Body of pancreas (tissue), 4 donors: ENCODE results near the gene RAMP3. TPM values are rescaled to one million over a fixed set of nuclear protein-coding genes. Genes with fewer than 3 reads are reported as not detected.

Experiments used
- ATAC-seq: fragments of 150-250 bp; one replicate; pipeline ENCODE4 v1.9.1; 2016
- DNase-seq, 4 donors: peaks; one replicate each; pipeline ENCODE4 v3.0.0-alpha.2; 2019
- H3K27ac ChIP-seq, 4 donors: fragments of 200-600 bp; sonication (generic); 1 replicate in 3 of 4; 2 replicates in 1 of 4; pipeline versions ENCODE4 v1.5.1 to v1.6.1; 2016 to 2019; ENCODE audit warnings: mild to moderate bottlenecking in 1 of 4, mixed read lengths in 1 of 4, moderate library complexity in 1 of 4
- H3K27me3 ChIP-seq, 2 donors: fragments of 200-600 bp; sonication (generic); one replicate each; pipeline ENCODE4 v1.6.0; 2016; ENCODE audit warnings: mild to moderate bottlenecking in 1 of 2
- H3K36me3 ChIP-seq, 2 donors: fragments of 200-600 bp; sonication (generic); replicated peaks in 1 of 2; 2 replicates each; pipeline ENCODE4 v1.5.1; 2016; ENCODE audit warnings: low read depth in 2 of 2; ENCODE audit not compliant: insufficient read depth in 1 of 2
- H3K4me1 ChIP-seq: fragments of 200-600 bp; sonication (generic); one replicate; pipeline ENCODE4 v1.6.0; 2016
- H3K4me3 ChIP-seq, 2 donors: fragments of 200-600 bp; sonication (generic); 1 replicate in 1 of 2; 2 replicates in 1 of 2; pipeline ENCODE4 v1.5.1; 2016 to 2019
- H3K9me3 ChIP-seq, 3 donors: fragments of 200-600 bp; sonication (generic); 1 replicate in 2 of 3; 2 replicates in 1 of 3; pipeline ENCODE4 v1.5.1; 2016
- CTCF ChIP-seq, 7 experiments: fragments of 450-650 bp in 4 of 7; fragments of 200-600 bp in 3 of 7; sonication (generic) in 3 of 7; IDR thresholded peaks; one replicate each; pipeline ENCODE4 v1.5.1; 2016 to 2019; ENCODE audit warnings: antibody characterized with exemption in 7 of 7
- POLR2A ChIP-seq, 3 donors: fragments of 450-650 bp; IDR thresholded peaks; one replicate each; pipeline ENCODE4 v1.6.1; 2016; ENCODE audit warnings: antibody characterized with exemption in 3 of 3, mild to moderate bottlenecking in 2 of 3
- WGBS, 2 donors: methylation state at CpG; one replicate each; pipeline ENCODE4 v1.1.5; 2017; 5-methylcytosine and 5-hydroxymethylcytosine counted together
- intact Hi-C: fragments of 100-400 bp; cut with DNase I; formaldehyde crosslinking; loops from one replicate; pipeline ENCODE4 v1.15.1; 2023
- total RNA-seq, 2 donors: library from RNA; depleted of rRNA; stranded (reverse); fragments of >200 nt; gene quantifications; one replicate each; pipeline ENCODE4 v1.1.0, GENCODE V29; 2016

The RAMP3 gene
- total RNA-seq, 2 donors from 2014 or later: 14.0 to 23.1 TPM

GRCh38 chr7:45211066-45211465 lies 53.5 kb downstream of the RAMP3 start:
- TF ChIP-seq POLR2A (IDR thresholded peaks at IDR 0.05) (no peak), CTCF (IDR thresholded peaks at IDR 0.05) (no peak)
- peak overlapping the region in 1 of 4 donors; percentile 41 for H3K27ac ChIP-seq
- intact Hi-C loops: no loop called here
- no peaks in the 10 kb centered on the region for H3K9me3 ChIP-seq
- no peaks in the 10 kb centered on the region for H3K4me1 ChIP-seq
- H3K27me3 ChIP-seq: no peaks in the 10 kb centered on the region
- ATAC-seq (peak; percentile 69), DNase-seq (no peak)
- WGBS, 2 donors: 50 to 51% methylated on average over 4 of the region's 4 CpGs
- no peak overlapping the region for H3K4me3 ChIP-seq
- H3K36me3 ChIP-seq: no peaks in the 10 kb centered on the region

- no peak for DNase-seq
- H3K27me3 ChIP-seq: no peaks in the 10 kb centered on the region
- H3K4me3 ChIP-seq: no peak overlapping the region
- 64 to 75% methylated on average over 2 of the region's 2 CpGs for WGBS, 2 donors
- no peak for ATAC-seq
- H3K9me3 ChIP-seq: no peaks in the 10 kb centered on the region
- intact Hi-C loops: no loop called here
- H3K27ac ChIP-seq: peak overlapping the region in 1 of 4 donors; percentile 41
- TF ChIP-seq CTCF (IDR thresholded peaks at IDR 0.05) (no peak), POLR2A (IDR thresholded peaks at IDR 0.05) (no peak)
- no peaks in the 10 kb centered on the region for H3K4me1 ChIP-seq
- no peaks in the 10 kb centered on the region for H3K36me3 ChIP-seq
Measured at GRCh38 chr7:45211958-45212357, 54.4 kb downstream of the RAMP3 start.

- Histone ChIP-seq H3K36me3 (no peaks in the 10 kb centered on the region), H3K27me3 (no peaks in the 10 kb centered on the region), H3K4me1 (no peaks in the 10 kb centered on the region), H3K9me3 (no peaks in the 10 kb centered on the region), H3K27ac (no peak overlapping the region), H3K4me3 (no peak overlapping the region)
- WGBS, 2 donors: 56 to 60% methylated on average over 5 of the region's 5 CpGs
- TF ChIP-seq POLR2A (IDR thresholded peaks at IDR 0.05) (no peak), CTCF (IDR thresholded peaks at IDR 0.05) (no peak)
- ATAC-seq (no peak), DNase-seq (no peak)
- intact Hi-C loops: no loop called here
Measured at GRCh38 chr7:45212606-45213005, 55.0 kb downstream of the RAMP3 start.

GRCh38 chr7:45215601-45216062 lies 58.0 kb downstream of the RAMP3 start:
- Histone ChIP-seq H3K4me3 (no peak overlapping the region), H3K9me3 (no peaks in the 10 kb centered on the region), H3K4me1 (no peaks in the 10 kb centered on the region), H3K27me3 (no peaks in the 10 kb centered on the region), H3K27ac (no peak overlapping the region), H3K36me3 (no peaks in the 10 kb centered on the region)
- no peak for ATAC-seq
- intact Hi-C loops: no loop called here
- 12 to 18% methylated on average over 8 of the region's 8 CpGs for WGBS, 2 donors
- peak in 2 of 4 donors; percentile 18 to 26 for DNase-seq
- TF ChIP-seq CTCF (IDR thresholded peaks at IDR 0.05) (no peak), POLR2A (IDR thresholded peaks at IDR 0.05) (no peak)

- DNase-seq (no peak), ATAC-seq (no peak)
- no peaks in the 10 kb centered on the region for H3K9me3 ChIP-seq
- no peak overlapping the region for H3K4me3 ChIP-seq
- whole genome bisulfite sequencing, 2 donors: 51 to 52% methylated on average over 7 of the region's 7 CpGs
- intact Hi-C loops: no loop called here
- no peaks in the 10 kb centered on the region for H3K4me1 ChIP-seq
- no peaks in the 10 kb centered on the region for H3K27me3 ChIP-seq
- H3K27ac ChIP-seq: no peak overlapping the region
- no peaks in the 10 kb centered on the region for H3K36me3 ChIP-seq
- TF ChIP-seq POLR2A (IDR thresholded peaks at IDR 0.05) (no peak), CTCF (IDR thresholded peaks at IDR 0.05) (no peak)
Measured at GRCh38 chr7:45216181-45216580, 58.6 kb downstream of the RAMP3 start.
